ENCODE measurements around the gene L2HGDH. TPM values are rescaled to one million over a fixed set of nuclear protein-coding genes. Genes with fewer than 3 reads are reported as not detected.

Gene L2HGDH
- total RNA-seq, 1 experiment from 2014 or later: 16.9 TPM

DNA sequence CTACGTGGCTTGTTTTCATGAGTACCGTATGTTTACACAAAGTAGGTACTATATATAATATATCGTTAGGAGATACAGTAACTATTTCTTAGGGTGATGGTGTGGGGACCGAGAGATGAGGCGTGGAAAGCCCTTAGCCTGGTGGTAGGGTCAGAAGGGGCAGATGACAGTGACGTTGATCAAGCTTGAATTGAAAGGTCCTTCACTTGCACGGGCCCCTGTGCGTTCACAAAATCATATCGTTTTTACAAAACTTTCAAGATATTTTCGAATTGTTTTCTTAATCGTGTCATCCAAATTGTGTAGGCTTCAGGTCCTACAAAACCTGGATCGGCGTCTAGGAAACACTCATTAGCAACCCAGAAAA lies 79.8 kb downstream of the L2HGDH start:
- ChIA-PET POLR2A (no interaction called here), RAD21 (ENCODE audit: low non-redundant PET in 1 of 2, low total read pairs in 2 of 2, uncharacterized antibody in 2 of 2, unreplicated experiment in 2 of 2) (no interaction called here), CTCF (no interaction called here)
- Histone ChIP-seq H3K27ac (ENCODE audit: low read depth, low read length) (peak overlapping the region; percentile 76), H3K4me3 (replicated peaks in 1 of 2; ENCODE audit: low read depth in 1 of 2, low read length in 2 of 2) (peak overlapping the region; percentile 76 to 83), H3K27me3 (ENCODE audit: insufficient read depth, low read length) (no peaks in the 10 kb centered on the region), H3K9me2 (ENCODE audit: insufficient read depth) (no peaks in the 10 kb centered on the region), H3K4me1 (ENCODE audit: control insufficient read depth in 1 of 2, insufficient read depth in 2 of 2, low read length in 2 of 2) (peaks cover 15 to 21% of the 10 kb centered on the region in 2 experiments; a peak in 3 of 4 replicates), H3K79me2 (ENCODE audit: insufficient read depth, low read length) (peaks cover 26% of the 10 kb centered on the region), H2AFZ (ENCODE audit: low read depth, low read length, poor library complexity, severe bottlenecking) (peak overlapping the region; percentile 99), H4K20me1 (ENCODE audit: insufficient read depth) (no peaks in the 10 kb centered on the region), H3K9me3 (ENCODE audit: control insufficient read depth in 1 of 2, insufficient read depth in 1 of 2, low read depth in 1 of 2, low read length in 2 of 2) (no peaks in the 10 kb centered on the region; a peak in 1 of 4 replicates), H3K36me3 (ENCODE audit: control insufficient read depth in 1 of 2, insufficient read depth in 2 of 2, low read length in 2 of 2) (no peaks in the 10 kb centered on the region), H3K4me2 (ENCODE audit: low read length) (peak overlapping the region; percentile 97), H3K9ac (ENCODE audit: low read length) (peak overlapping the region; percentile 66)
- intact Hi-C loops (cut with micrococcal nuclease): no loop called here
- DNase-seq (ENCODE audit: low read depth, low spot score) (no peak), ATAC-seq (peak; percentile 4)
- TF ChIP-seq SP1 (IDR thresholded peaks at IDR 0.05; ENCODE audit: low read depth): no peak
- no peak for TF ChIP-seq SRF (IDR thresholded peaks at IDR 0.05; ENCODE audit: low read depth)
- no peak for TF ChIP-seq RAD21 (IDR thresholded peaks at IDR 0.05; ENCODE audit: low read depth)
- no peak for TF ChIP-seq YY1 (IDR thresholded peaks at IDR 0.05; ENCODE audit: extremely low read depth, insufficient replicate concordance, low read depth, low read length)
- TF ChIP-seq TCF7L2 (IDR thresholded peaks at IDR 0.05; ENCODE audit: borderline replicate concordance, extremely low read depth, insufficient read depth, insufficient read length): no peak
- TF ChIP-seq POLR2AphosphoS5 (IDR thresholded peaks at IDR 0.05; ENCODE audit: low read depth, low read length): no peak
- no peak for TF ChIP-seq ZFX (IDR thresholded peaks at IDR 0.05)
- TF ChIP-seq EZH2phosphoT487 (IDR thresholded peaks at IDR 0.05; ENCODE audit: borderline replicate concordance): no peak
- no peak for TF ChIP-seq CBX3 (IDR thresholded peaks at IDR 0.05; ENCODE audit: low read depth)
- TF ChIP-seq ELF1 (IDR thresholded peaks at IDR 0.05; ENCODE audit: borderline replicate concordance, low read depth): no peak
- no peak for TF ChIP-seq EGR1 (IDR thresholded peaks at IDR 0.05; ENCODE audit: low read depth)
- no peak for TF ChIP-seq FOSL1 (IDR thresholded peaks at IDR 0.05; ENCODE audit: low read depth)
- no peak for TF ChIP-seq ZNF274 (IDR thresholded peaks at IDR 0.05; ENCODE audit: low read depth, low read length)
- no peak for TF ChIP-seq SIN3A (IDR thresholded peaks at IDR 0.05; ENCODE audit: low read depth)
- TF ChIP-seq, protein P1, sequence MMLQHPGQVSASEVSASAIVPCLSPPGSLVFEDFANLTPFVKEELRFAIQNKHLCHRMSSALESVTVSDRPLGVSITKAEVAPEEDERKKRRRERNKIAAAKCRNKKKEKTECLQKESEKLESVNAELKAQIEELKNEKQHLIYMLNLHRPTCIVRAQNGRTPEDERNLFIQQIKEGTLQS (IDR thresholded peaks at IDR 0.05): no peak
- no peak for TF ChIP-seq CEBPB (IDR thresholded peaks at IDR 0.05; ENCODE audit: low read depth)
- TF ChIP-seq JUND (IDR thresholded peaks at IDR 0.05): no peak
- BruUV-seq (replicated peaks): TSS peak; percentile 76

All from HCT116 (cell line).